Daoy (cell line): ENCODE data around the gene NARS2. TPM values are rescaled to one million over a fixed set of nuclear protein-coding genes. Genes with fewer than 3 reads are reported as not detected.
A peak's percentile ranks its signal among the peaks of the same experiment; 100 is the strongest.
"Not testable (repeated sequence)": the region's sequence is repeated elsewhere in the genome, so short reads cannot be mapped to it uniquely, and the experiment has no call there.

Source experiments
- DNase-seq: peaks from one replicate; pipeline ENCODE4 v3.0.0-alpha.2; 2015; ENCODE audit warnings: low read depth
- total RNA-seq: library from RNA; depleted of rRNA; stranded (reverse); fragments of >200 nt; shearing (Covaris generic); gene quantifications from 2 replicates; pipeline ENCODE4 v1.2.3, GENCODE V29; 2014; rRNA removed

The NARS2 gene
- total RNA-seq: 35.8 and 45.1 TPM in 2 replicates

- peak; percentile 98 for DNase-seq
Measured at GRCh38 chr11:78574386-78575381, at the start of gene NARS2. Gene NARS2 (minus strand): TSS chr11:78574864. CDS start chr11:78574488, 376 bp downstream.

GRCh38 chr11:78622666-78623065 lies 48.0 kb upstream of the NARS2 start:
- DNase-seq: no peak

- no peak for DNase-seq
Measured at GRCh38 chr11:78620159-78620558, 45.5 kb upstream of the NARS2 start.

GRCh38 chr11:78615724-78616123 lies 41.1 kb upstream of the NARS2 start:
- DNase-seq: no peak

GRCh38 chr11:78613378-78613813 lies 38.7 kb upstream of the NARS2 start:
- no peak for DNase-seq

- DNase-seq: no peak
Measured at GRCh38 chr11:78612721-78613377, 38.2 kb upstream of the NARS2 start.

- not testable (repeated sequence) for DNase-seq
Measured at GRCh38 chr11:78609321-78609720, 34.7 kb upstream of the NARS2 start.

GRCh38 chr11:78607696-78608095 lies 33.0 kb upstream of the NARS2 start:
- no peak for DNase-seq

- DNase-seq: no peak
Measured at GRCh38 chr11:78606667-78607066, 32.0 kb upstream of the NARS2 start.

- no peak for DNase-seq
Measured at GRCh38 chr11:78605296-78605695, 30.6 kb upstream of the NARS2 start.

GRCh38 chr11:78603792-78604191 lies 29.1 kb upstream of the NARS2 start:
- DNase-seq: no peak

GRCh38 chr11:78602771-78603170 lies 28.1 kb upstream of the NARS2 start:
- not testable (repeated sequence) for DNase-seq

- not testable (repeated sequence) for DNase-seq
Measured at GRCh38 chr11:78601066-78601465, 26.4 kb upstream of the NARS2 start.

GRCh38 chr11:78597579-78597978 lies 22.9 kb upstream of the NARS2 start:
- not testable (repeated sequence) for DNase-seq

- no peak for DNase-seq
Measured at GRCh38 chr11:78595436-78596130, 20.9 kb upstream of the NARS2 start.

GRCh38 chr11:78594814-78595213 lies 20.1 kb upstream of the NARS2 start:
- no peak for DNase-seq

- no peak for DNase-seq
Measured at GRCh38 chr11:78588517-78588916, 13.9 kb upstream of the NARS2 start.

GRCh38 chr11:78587446-78587845 lies 12.8 kb upstream of the NARS2 start:
- no peak for DNase-seq

GRCh38 chr11:78586452-78587046 lies 11.9 kb upstream of the NARS2 start:
- DNase-seq: no peak

GRCh38 chr11:78583889-78584288 lies 9.2 kb upstream of the NARS2 start:
- DNase-seq: no peak

GRCh38 chr11:78577495-78577894 lies 2.8 kb upstream of the NARS2 start:
- no peak for DNase-seq
